Measurements from ENCODE around the gene BPIFB1. TPM values are rescaled to one million over a fixed set of nuclear protein-coding genes. Genes with fewer than 3 reads are reported as not detected.

Gene BPIFB1
- total RNA-seq, 5 donors from 2014 or later (not counting 1 experiment from before 2014, with no cell fraction given): 0.16 to 0.76 TPM; not detected in 3

DNA sequence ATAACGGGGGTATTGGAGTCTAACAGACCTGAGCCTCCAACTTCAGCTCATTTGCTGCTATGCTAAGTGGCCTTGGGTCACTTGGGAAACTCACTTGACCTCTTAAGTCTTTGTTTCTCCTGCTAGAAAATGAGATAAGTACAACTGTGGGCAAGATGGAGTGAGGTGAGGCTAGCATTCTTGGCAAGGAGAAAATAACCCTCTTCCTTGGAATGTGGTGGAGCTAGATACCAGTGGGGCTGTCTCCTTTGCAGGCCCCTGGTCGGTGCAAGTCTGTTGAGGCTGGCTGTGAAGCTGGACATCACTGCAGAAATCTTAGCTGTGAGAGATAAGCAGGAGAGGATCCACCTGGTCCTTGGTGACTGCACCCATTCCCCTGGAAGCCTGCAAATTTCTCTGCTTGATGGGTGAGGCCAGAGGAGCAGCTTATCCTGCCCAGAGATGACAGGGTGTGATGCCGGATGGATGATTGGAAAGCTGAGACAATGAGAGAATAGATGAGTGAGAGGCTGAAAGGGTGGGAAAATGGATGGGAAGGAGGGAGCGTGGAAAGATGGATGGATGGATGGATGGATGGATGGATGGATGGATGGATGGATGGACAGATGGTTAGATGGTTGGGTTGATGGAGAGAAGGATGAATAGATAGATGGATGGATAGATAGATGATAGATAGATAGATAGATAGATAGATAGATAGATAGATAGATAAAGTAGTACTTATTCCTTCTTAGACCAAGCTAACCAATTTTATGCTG, 42.9 kb upstream of the BPIFB1 start:
- 53% methylated on average over 4 of the region's 4 CpGs for WGBS (ENCODE audit: insufficient coverage)
- DNase-seq: no peak
- no peak overlapping the region for H3K27ac ChIP-seq (ENCODE audit: low read length)
- POLR2A ChIA-PET: no interaction called here
- Mint-ChIP-seq H3K9me3 (no peaks in the 10 kb centered on the region), H3K4me3 (no peak overlapping the region), H3K36me3 (no peaks in the 10 kb centered on the region), H3K27me3 (peaks cover 22 to 26% of the 10 kb centered on the region in 2 donors), H3K4me1 (no peaks in the 10 kb centered on the region), H3K27ac (no peak overlapping the region)
- H3K36me3 ChIP-seq (ENCODE audit: control insufficient read depth in 2 of 2, extremely low read depth in 1 of 2, insufficient read depth in 1 of 2, low read length in 1 of 2): no peaks in the 10 kb centered on the region
- no peak overlapping the region for H3K4me3 ChIP-seq (ENCODE audit: control insufficient read depth in 1 of 2, extremely low read depth in 1 of 2, low read length in 1 of 2)
- H3K27me3 ChIP-seq (replicated peaks in 1 of 2; ENCODE audit: control insufficient read depth in 2 of 2, extremely low read depth in 1 of 2, insufficient read depth in 2 of 2, low read length in 1 of 2): peaks cover 2 to 18% of the 10 kb centered on the region in 2 experiments
- CTCF ChIA-PET: no interaction called here
- no peaks in the 10 kb centered on the region for H3K4me1 ChIP-seq (ENCODE audit: control insufficient read depth in 1 of 2, extremely low read depth in 1 of 2, insufficient read depth in 2 of 2, low read length in 2 of 2)
- ATAC-seq (replicated peaks in 1 of 4): no peak
- no peaks in the 10 kb centered on the region for H3K9me3 ChIP-seq

- no peak overlapping the region for H3K4me3 ChIP-seq (ENCODE audit: control insufficient read depth in 1 of 2, extremely low read depth in 1 of 2, low read length in 1 of 2)
- DNase-seq: no peak
- H3K9me3 Mint-ChIP-seq: no peaks in the 10 kb centered on the region
- H3K4me3 Mint-ChIP-seq: no peak overlapping the region
- no CpG with 5 or more reads among the region's 5 CpGs for WGBS (ENCODE audit: insufficient coverage)
- ChIA-PET CTCF (no interaction called here), POLR2A (no interaction called here)
- no peak for ATAC-seq (replicated peaks in 1 of 4)
- no peaks in the 10 kb centered on the region for H3K36me3 ChIP-seq (ENCODE audit: control insufficient read depth in 2 of 2, extremely low read depth in 1 of 2, insufficient read depth in 1 of 2, low read length in 1 of 2)
- no peak overlapping the region for H3K27ac ChIP-seq (ENCODE audit: low read length)
- no peaks in the 10 kb centered on the region for H3K36me3 Mint-ChIP-seq
- no peaks in the 10 kb centered on the region for H3K4me1 ChIP-seq (ENCODE audit: control insufficient read depth in 1 of 2, extremely low read depth in 1 of 2, insufficient read depth in 2 of 2, low read length in 2 of 2)
- H3K27me3 Mint-ChIP-seq: peaks cover 20 to 22% of the 10 kb centered on the region in 2 donors
- H3K27me3 ChIP-seq (replicated peaks in 1 of 2; ENCODE audit: control insufficient read depth in 2 of 2, extremely low read depth in 1 of 2, insufficient read depth in 2 of 2, low read length in 1 of 2): peaks cover 1 to 12% of the 10 kb centered on the region in 2 experiments
- no peak overlapping the region for H3K27ac Mint-ChIP-seq
- H3K4me1 Mint-ChIP-seq: no peaks in the 10 kb centered on the region
- H3K9me3 ChIP-seq: no peaks in the 10 kb centered on the region
Measured at GRCh38 chr20:33240923-33241322, 42.1 kb upstream of the BPIFB1 start.

DNA sequence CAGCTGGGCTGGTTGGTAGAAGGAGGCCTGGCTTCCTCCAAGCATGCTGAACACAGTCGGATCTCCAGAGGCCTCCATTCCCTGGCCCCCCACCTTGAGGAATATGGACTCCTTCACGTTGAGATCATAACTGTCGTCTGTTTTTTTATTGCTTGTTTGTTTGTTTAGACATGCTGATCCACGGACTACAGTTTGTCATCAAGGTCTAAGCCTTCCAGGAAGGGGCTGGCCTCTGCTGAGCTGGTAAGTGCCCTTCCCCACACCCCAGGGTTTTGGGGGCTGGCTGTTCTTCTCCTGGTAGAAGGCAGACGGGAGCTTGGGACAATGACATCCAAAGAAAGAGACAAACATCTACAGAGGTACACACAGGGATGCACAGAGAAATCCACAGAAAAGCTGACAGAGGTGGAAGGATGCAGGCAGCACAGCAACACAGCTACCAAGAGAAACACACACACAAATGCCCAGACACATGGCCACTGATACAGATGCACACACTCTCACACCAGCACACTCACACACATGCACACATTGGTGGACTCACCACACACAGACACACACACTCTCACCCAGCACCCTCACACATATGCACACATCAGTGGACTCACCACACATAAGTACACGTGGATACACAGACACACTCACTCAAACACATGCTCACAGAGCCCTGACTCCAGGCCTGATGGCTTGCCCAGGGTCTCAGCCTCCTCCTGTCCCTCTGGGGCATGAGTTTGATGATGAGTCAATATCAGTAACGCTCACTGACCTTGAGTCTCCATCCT, 40.5 kb upstream of the BPIFB1 start:
- no peak for DNase-seq
- Mint-ChIP-seq H3K27ac (no peak overlapping the region), H3K27me3 (peaks cover 11 to 22% of the 10 kb centered on the region in 2 donors), H3K4me3 (no peak overlapping the region), H3K36me3 (no peaks in the 10 kb centered on the region), H3K9me3 (no peaks in the 10 kb centered on the region), H3K4me1 (no peaks in the 10 kb centered on the region)
- H3K4me1 ChIP-seq (ENCODE audit: control insufficient read depth in 1 of 2, extremely low read depth in 1 of 2, insufficient read depth in 2 of 2, low read length in 2 of 2): no peaks in the 10 kb centered on the region
- no peak for ATAC-seq (replicated peaks in 1 of 4)
- ChIA-PET POLR2A (no interaction called here), CTCF (no interaction called here)
- H3K36me3 ChIP-seq (ENCODE audit: control insufficient read depth in 2 of 2, extremely low read depth in 1 of 2, insufficient read depth in 1 of 2, low read length in 1 of 2): no peaks in the 10 kb centered on the region
- H3K27ac ChIP-seq (ENCODE audit: low read length): no peak overlapping the region
- 62% methylated on average over 4 of the region's 7 CpGs for WGBS (ENCODE audit: insufficient coverage)
- H3K9me3 ChIP-seq: no peaks in the 10 kb centered on the region
- H3K4me3 ChIP-seq (ENCODE audit: control insufficient read depth in 1 of 2, extremely low read depth in 1 of 2, low read length in 1 of 2): no peak overlapping the region
- H3K27me3 ChIP-seq (replicated peaks in 1 of 2; ENCODE audit: control insufficient read depth in 2 of 2, extremely low read depth in 1 of 2, insufficient read depth in 2 of 2, low read length in 1 of 2): peaks cover 0 to 10% of the 10 kb centered on the region in 2 experiments

GRCh38 chr20:33246077-33246476, 36.9 kb upstream of the BPIFB1 start:
- H3K27me3 Mint-ChIP-seq: peaks cover 0 to 7% of the 10 kb centered on the region in 2 donors
- ATAC-seq (replicated peaks in 1 of 4) (no peak), DNase-seq (no peak)
- Histone ChIP-seq H3K36me3 (ENCODE audit: control insufficient read depth in 2 of 2, extremely low read depth in 1 of 2, insufficient read depth in 1 of 2, low read length in 1 of 2) (no peaks in the 10 kb centered on the region), H3K4me1 (ENCODE audit: control insufficient read depth in 1 of 2, extremely low read depth in 1 of 2, insufficient read depth in 2 of 2, low read length in 2 of 2) (no peaks in the 10 kb centered on the region), H3K4me3 (ENCODE audit: control insufficient read depth in 1 of 2, extremely low read depth in 1 of 2, low read length in 1 of 2) (no peak overlapping the region), H3K27me3 (replicated peaks in 1 of 2; ENCODE audit: control insufficient read depth in 2 of 2, extremely low read depth in 1 of 2, insufficient read depth in 2 of 2, low read length in 1 of 2) (no peaks in the 10 kb centered on the region), H3K27ac (ENCODE audit: low read length) (no peak overlapping the region), H3K9me3 (no peaks in the 10 kb centered on the region)
- H3K4me1 Mint-ChIP-seq: no peaks in the 10 kb centered on the region
- POLR2A ChIA-PET: no interaction called here
- CTCF ChIA-PET: no interaction called here
- WGBS (ENCODE audit: insufficient coverage): 73% methylated on average over 2 of the region's 3 CpGs
- no peak overlapping the region for H3K4me3 Mint-ChIP-seq
- H3K27ac Mint-ChIP-seq: no peak overlapping the region
- no peaks in the 10 kb centered on the region for H3K36me3 Mint-ChIP-seq
- no peaks in the 10 kb centered on the region for H3K9me3 Mint-ChIP-seq

DNA sequence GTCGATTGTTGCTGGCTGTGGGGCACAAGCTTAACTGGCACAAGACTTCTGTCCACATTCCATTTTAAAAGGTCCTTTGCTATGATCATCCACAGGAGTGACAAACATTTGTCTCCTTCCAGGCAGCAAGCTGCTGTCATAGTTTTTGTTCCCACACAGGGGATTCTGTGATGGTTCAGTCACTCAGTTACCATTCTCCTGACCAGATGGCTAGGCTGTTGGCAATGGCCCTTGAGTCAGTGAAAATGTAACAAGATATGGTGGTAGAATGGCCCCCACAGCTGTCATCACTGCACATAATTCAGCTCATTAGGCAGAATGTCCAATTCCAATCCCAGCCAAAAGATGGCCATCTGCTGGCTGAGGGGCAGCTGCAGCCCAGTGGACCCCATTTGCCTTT, 33.6 kb upstream of the BPIFB1 start:
- Histone ChIP-seq H3K4me3 (ENCODE audit: control insufficient read depth in 1 of 2, extremely low read depth in 1 of 2, low read length in 1 of 2) (no peak overlapping the region), H3K9me3 (no peaks in the 10 kb centered on the region), H3K36me3 (ENCODE audit: control insufficient read depth in 2 of 2, extremely low read depth in 1 of 2, insufficient read depth in 1 of 2, low read length in 1 of 2) (no peaks in the 10 kb centered on the region), H3K27ac (ENCODE audit: low read length) (no peak overlapping the region), H3K27me3 (replicated peaks in 1 of 2; ENCODE audit: control insufficient read depth in 2 of 2, extremely low read depth in 1 of 2, insufficient read depth in 2 of 2, low read length in 1 of 2) (peaks cover 0 to 3% of the 10 kb centered on the region in 2 experiments), H3K4me1 (ENCODE audit: control insufficient read depth in 1 of 2, extremely low read depth in 1 of 2, insufficient read depth in 2 of 2, low read length in 2 of 2) (no peaks in the 10 kb centered on the region)
- Mint-ChIP-seq H3K9me3 (peaks cover 0 to 4% (median 4%) of the 10 kb centered on the region in 3 donors), H3K4me3 (no peak overlapping the region), H3K27ac (no peak overlapping the region), H3K4me1 (no peaks in the 10 kb centered on the region), H3K36me3 (no peaks in the 10 kb centered on the region), H3K27me3 (peaks cover 5% of the 10 kb centered on the region in 2 donors)
- ChIA-PET CTCF (no interaction called here), POLR2A (no interaction called here)
- 100% methylated on average over 1 of the region's 1 CpG for WGBS (ENCODE audit: insufficient coverage)
- no peak for DNase-seq
- no peak for ATAC-seq (replicated peaks in 1 of 4)

DNA sequence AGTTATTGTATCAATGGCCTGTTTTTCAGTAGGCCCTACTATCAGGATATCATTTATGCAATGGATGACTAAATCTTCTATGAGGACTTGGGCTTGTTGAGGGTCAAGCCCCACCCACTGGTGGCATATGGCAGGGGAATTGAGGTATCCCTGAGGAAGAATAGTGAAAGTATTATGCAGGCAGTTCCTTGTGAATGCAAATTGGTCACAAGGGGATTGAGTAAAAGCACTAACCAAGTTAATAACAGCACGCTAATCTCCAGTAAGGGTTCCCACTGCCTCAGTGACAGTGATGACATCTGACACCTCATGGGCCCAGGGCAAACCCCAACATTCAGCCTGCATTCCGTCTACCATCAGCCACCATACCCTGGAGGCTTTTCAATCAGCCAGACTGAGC, 32.3 kb upstream of the BPIFB1 start:
- no peaks in the 10 kb centered on the region for H3K4me1 ChIP-seq (ENCODE audit: control insufficient read depth in 1 of 2, extremely low read depth in 1 of 2, insufficient read depth in 2 of 2, low read length in 2 of 2)
- Mint-ChIP-seq H3K4me3 (no peak overlapping the region), H3K9me3 (peaks cover 0 to 5% (median 4%) of the 10 kb centered on the region in 3 donors), H3K27ac (no peak overlapping the region), H3K27me3 (peaks cover 6 to 9% of the 10 kb centered on the region in 2 donors), H3K36me3 (no peaks in the 10 kb centered on the region), H3K4me1 (no peaks in the 10 kb centered on the region)
- H3K27me3 ChIP-seq (replicated peaks in 1 of 2; ENCODE audit: control insufficient read depth in 2 of 2, extremely low read depth in 1 of 2, insufficient read depth in 2 of 2, low read length in 1 of 2): peaks cover 0 to 3% of the 10 kb centered on the region in 2 experiments
- no peak overlapping the region for H3K27ac ChIP-seq (ENCODE audit: low read length)
- ATAC-seq (replicated peaks in 1 of 4) (no peak), DNase-seq (no peak)
- 100% methylated on average over 1 of the region's 2 CpGs for WGBS (ENCODE audit: insufficient coverage)
- ChIA-PET POLR2A (no interaction called here), CTCF (no interaction called here)
- no peaks in the 10 kb centered on the region for H3K9me3 ChIP-seq
- no peaks in the 10 kb centered on the region for H3K36me3 ChIP-seq (ENCODE audit: control insufficient read depth in 2 of 2, extremely low read depth in 1 of 2, insufficient read depth in 1 of 2, low read length in 1 of 2)
- H3K4me3 ChIP-seq (ENCODE audit: control insufficient read depth in 1 of 2, extremely low read depth in 1 of 2, low read length in 1 of 2): no peak overlapping the region

Measured in T-cell (primary cell).